GM21360 (cell line): ENCODE results near the gene UNC5C.

Experiments used
- ATAC-seq: cut with Tn5 transposase; IDR thresholded peaks from one replicate; pipeline ENCODE4 v1.9.1; 2021; ENCODE audit warnings: mild to moderate bottlenecking, moderate library complexity; ENCODE audit not compliant: unreplicated experiment

The UNC5C gene

GRCh38 chr4:95360256-95360903, 188.4 kb downstream of the UNC5C start:
- ATAC-seq, result no peak

GRCh38 chr4:95358421-95358820, 190.4 kb downstream of the UNC5C start:
- no peak for ATAC-seq

- ATAC-seq, result no peak
These were observed 193.8 kb downstream of the UNC5C start for GRCh38 chr4:95355021-95355420.

- ATAC-seq, result no peak
These were observed 200.4 kb downstream of the UNC5C start for GRCh38 chr4:95348418-95348817.

- no peak for ATAC-seq
These were observed 205.5 kb downstream of the UNC5C start for GRCh38 chr4:95343235-95343634.

GRCh38 chr4:95340191-95340590, 208.6 kb downstream of the UNC5C start:
- no peak for ATAC-seq

- ATAC-seq, result no peak
These were observed 223.1 kb downstream of the UNC5C start for GRCh38 chr4:95325665-95326064.

GRCh38 chr4:95319169-95319568, 229.6 kb downstream of the UNC5C start:
- ATAC-seq, result no peak

- ATAC-seq, result no peak
These were observed 230.3 kb downstream of the UNC5C start for GRCh38 chr4:95318483-95318882.

GRCh38 chr4:95318044-95318443, 230.7 kb downstream of the UNC5C start:
- no peak for ATAC-seq

- ATAC-seq, result no peak
These were observed 231.5 kb downstream of the UNC5C start for GRCh38 chr4:95317085-95317793.

- ATAC-seq, result no peak
These were observed 234.2 kb downstream of the UNC5C start for GRCh38 chr4:95314573-95314972.

- ATAC-seq, result no peak
These were observed 243.9 kb downstream of the UNC5C start for GRCh38 chr4:95304898-95305297.

- ATAC-seq, result no peak
These were observed 248.5 kb downstream of the UNC5C start for GRCh38 chr4:95300304-95300703.

GRCh38 chr4:95296052-95296451, 252.7 kb downstream of the UNC5C start:
- no peak for ATAC-seq

- no peak for ATAC-seq
These were observed 253.6 kb downstream of the UNC5C start for GRCh38 chr4:95295157-95295556.

- ATAC-seq, result no peak
These were observed 254.5 kb downstream of the UNC5C start for GRCh38 chr4:95294321-95294720.

- ATAC-seq, result no peak
These were observed 255.8 kb downstream of the UNC5C start for GRCh38 chr4:95293014-95293413.

GRCh38 chr4:95290702-95291101, 258.1 kb downstream of the UNC5C start:
- ATAC-seq, result no peak

- ATAC-seq, result no peak
These were observed 259.6 kb downstream of the UNC5C start for GRCh38 chr4:95289028-95289634.

- no peak for ATAC-seq
These were observed 260.2 kb downstream of the UNC5C start for GRCh38 chr4:95288552-95288951.

- ATAC-seq, result no peak
These were observed 263.0 kb downstream of the UNC5C start for GRCh38 chr4:95285797-95286196.
